GM18858 (cell line): ENCODE measurements around the gene IGFL1.
"Not testable (repeated sequence)": the region's sequence is repeated elsewhere in the genome, so short reads cannot be mapped to it uniquely, and the experiment has no call there.

Source experiments
- ATAC-seq: cut with Tn5 transposase; IDR thresholded peaks from one replicate; pipeline ENCODE4 v1.9.1; 2021; ENCODE audit not compliant: unreplicated experiment

The IGFL1 gene

DNA sequence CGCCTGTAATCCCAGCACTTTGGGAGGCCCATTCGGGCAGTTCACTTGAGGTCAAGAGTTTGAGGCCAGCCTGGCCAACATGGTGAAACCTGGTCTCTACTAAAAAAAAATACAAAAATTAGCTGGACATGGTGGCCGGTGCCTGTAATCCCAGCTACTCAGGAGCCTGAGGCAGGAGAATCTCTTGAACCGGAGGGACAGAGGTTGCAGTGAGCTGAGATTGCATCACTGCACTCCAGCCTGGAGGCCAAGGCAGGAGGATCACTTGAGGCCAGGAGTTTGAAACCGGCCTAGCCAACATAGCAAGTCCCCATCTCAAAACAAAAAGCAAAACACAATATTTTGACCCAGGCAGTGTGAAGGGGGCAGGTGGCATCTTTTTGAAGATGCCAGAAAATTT, 35.3 kb downstream of the IGFL1 start:
- ATAC-seq: not testable (repeated sequence)

DNA sequence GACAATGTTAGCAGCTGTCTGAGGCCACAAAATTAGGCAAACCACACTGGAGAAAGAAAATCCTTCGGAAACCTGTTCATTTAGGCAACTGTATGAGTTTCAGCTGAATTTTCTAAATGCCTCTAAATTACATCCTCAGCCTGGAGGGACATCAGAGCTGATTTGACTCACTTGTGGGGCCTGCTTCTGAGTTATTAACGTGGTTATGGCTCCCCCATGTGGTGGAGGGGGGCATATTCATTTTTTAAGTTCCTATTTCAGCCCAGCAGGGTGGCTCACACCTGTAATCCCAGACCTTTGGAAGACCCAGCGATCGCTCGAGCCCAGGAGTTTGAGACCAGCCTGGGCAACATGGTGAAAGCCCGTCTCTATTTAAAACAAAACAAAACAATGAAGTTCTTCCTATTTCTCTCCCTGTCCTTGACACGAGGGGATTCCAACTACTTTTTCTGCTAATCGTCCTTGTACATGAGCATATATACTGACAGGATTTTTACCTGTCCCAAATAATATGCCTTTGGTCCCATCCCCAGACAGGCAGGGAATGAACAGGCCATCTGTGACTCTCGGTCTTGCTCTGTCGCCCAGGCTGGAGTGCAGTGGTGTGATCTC, 35.8 kb downstream of the IGFL1 start:
- ATAC-seq: no peak

DNA sequence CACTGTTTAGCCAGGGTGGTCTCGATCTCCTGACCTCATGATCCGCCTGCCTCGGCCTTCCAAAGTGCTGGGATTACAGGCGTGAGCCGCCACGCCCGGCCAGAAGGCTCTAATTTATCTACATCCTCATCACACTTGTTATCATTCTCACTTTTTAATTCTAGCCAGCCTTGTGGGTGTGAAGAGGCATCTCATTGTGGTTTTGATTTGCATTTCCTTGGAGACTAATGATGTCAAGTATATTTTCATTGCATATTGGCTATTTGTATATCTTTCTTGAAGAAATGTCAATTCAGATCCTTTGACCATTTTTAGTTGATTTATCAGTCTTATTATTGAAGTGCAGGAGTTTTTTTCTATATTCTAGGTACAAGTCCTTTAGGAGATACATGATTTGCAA, 39.6 kb downstream of the IGFL1 start:
- ATAC-seq: no peak

DNA sequence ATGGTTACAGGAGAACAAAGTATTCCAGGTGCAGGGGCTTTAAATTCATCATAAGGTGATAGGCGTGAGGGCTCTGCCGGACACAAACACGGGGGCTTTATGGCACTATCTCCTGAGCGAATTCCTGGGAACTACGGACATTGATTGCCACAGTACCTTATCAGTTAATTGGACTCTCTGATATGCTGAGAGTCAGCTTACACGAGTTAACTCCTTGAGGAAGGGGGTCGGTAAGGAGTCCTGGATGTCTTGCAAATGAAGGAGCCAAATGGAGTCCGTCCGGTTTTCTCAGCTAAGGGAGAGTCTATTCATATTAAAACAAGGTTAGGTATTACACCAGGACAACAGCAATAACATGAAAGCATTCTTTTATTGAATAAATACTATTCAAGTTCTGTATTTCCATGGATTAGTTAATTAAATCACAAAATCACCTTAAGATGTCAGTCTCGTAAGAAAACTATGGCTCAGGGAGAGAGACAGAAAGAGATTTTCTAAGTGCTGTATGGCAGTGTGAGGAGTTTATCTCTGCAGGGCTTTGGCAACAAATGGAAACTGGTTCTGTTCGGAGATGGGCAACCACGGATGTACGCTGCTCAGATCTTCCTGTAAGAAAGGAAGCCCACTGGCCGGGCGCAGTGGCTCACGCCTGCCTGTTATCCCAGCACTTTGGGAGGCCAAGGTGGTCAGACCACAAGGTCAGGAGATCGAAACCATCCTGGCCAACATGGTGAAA, 41.1 kb downstream of the IGFL1 start:
- ATAC-seq: no peak

DNA sequence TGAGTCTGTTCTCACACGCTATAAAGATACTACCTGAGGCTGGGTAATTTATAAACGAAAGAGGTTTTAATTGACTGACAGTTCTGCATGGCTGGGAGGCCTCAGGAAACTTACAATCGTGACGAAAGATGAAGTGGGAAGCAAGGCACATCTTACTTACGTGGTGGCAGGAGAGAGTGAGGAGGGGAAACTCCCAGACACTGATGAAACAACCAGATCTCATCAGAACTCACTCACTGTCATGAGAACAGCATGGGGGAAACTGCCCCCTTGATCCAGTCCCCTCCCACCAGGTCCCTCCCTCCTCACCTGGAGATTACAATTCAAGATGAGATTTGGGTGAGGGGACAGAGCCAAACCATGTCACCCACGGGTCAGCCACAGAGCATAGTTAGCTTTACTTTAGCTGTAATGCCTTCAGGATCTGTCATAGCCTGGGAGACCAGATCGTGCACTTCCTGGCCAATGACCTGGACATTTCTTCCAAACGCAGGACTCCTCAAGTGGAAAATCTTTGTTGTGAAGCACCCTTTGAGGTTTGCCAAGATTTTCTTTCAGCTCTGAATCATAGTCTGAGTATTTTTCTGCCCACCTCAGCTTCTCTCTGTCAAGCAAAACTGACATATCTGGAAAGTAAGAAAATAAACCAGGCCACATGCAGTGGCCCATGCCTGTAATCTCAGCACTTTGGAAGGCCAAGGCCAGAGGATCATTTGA, 42.1 kb downstream of the IGFL1 start:
- ATAC-seq: no peak

DNA sequence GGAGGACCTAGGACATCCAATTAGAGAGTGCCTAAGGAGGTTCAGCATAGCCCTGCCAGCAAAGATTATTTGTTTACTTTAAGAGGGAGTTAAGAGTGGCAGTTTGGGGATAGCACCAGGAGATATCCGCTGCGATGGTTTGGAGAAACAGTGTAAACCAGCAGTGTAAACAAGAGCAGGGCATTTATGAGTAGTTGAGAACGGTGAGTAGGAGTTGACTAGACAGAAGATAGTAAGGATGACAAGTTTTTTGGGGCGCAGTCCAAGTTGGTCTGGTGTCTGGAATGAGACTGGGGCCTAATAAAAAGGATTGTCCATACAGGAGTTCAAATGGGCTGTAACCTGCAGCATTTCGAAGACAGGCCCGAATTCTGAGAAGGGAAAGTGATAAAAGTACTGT, 44.4 kb downstream of the IGFL1 start:
- ATAC-seq: not testable (repeated sequence)

DNA sequence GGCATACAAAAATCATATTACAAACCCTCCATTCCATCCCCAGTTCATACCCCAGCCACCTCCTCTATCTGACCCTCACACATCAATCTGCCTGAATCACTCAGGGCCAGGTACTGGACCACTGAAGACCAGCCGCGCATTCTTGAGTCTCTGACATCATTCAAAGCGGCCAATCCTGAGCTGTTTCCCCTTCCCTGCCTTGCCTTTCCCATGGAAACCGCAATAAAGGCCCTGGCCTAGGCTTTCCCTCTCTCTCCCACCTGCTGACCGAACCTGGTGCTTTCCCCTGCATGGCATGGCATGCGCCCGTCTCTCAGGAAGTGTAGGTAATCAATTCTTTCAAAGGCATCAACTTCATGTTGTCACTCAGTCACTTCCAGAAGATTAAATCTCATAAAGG, 49.6 kb downstream of the IGFL1 start:
- ATAC-seq: no peak
